ENCODE measurements around the gene SPTBN2.

Gene SPTBN2

DNA sequence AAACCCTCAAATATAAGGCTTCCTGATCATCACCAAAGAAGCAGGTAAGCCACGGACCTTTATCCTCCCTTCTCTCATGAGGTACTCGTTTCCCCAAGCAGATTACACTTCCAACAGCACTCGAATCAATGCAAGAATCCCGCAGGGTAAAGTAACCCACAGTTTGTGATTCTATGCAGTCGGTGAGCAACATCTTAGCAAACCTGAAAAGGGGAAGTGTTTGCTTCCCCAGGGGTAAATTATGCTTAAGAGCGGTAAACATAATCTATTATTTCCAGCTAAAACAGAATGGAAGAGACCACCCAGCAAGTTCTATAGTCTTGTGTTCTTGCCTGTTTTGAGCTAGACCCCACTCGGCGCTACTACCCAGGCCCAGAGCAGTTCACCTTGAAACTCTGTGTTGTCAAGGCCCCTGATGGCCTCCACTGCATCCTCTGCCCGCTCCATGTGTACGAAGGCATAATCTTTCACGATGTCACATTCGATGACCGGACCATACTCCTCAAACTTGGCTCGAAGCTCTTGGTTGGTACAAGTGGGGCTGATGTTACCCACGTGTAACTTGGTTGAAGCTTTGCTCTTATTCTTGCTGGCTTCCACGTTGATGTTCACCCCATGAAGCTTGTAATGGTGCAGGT lies 52.6 kb downstream of the SPTBN2 start:
- Histone ChIP-seq H3K27ac (ENCODE audit: low read depth, low read length) (no peak overlapping the region), H3K27me3 (ENCODE audit: control insufficient read depth in 1 of 2, insufficient read depth in 2 of 2, low read length in 2 of 2) (no peaks in the 10 kb centered on the region), H3K9ac (ENCODE audit: low read length) (no peak overlapping the region), H3K4me1 (ENCODE audit: insufficient read depth, low read length) (peaks cover 35% of the 10 kb centered on the region), H3K4me3 (ENCODE audit: low read depth in 1 of 2, low read length in 2 of 2) (peak overlapping the region in 1 of 2 donors; percentile 81), H3K36me3 (ENCODE audit: insufficient read depth, low read length) (peaks cover 6% of the 10 kb centered on the region), H3K9me3 (ENCODE audit: low read length) (no peaks in the 10 kb centered on the region)

GRCh38 chr11:66674964-66675602 lies 53.9 kb downstream of the SPTBN2 start:
- no peak overlapping the region for H3K9ac ChIP-seq (ENCODE audit: low read length)
- peaks cover 6% of the 10 kb centered on the region for H3K36me3 ChIP-seq (ENCODE audit: insufficient read depth, low read length)
- H3K9me3 ChIP-seq (ENCODE audit: low read length) = no peaks in the 10 kb centered on the region
- H3K4me3 ChIP-seq (ENCODE audit: low read depth in 1 of 2, low read length in 2 of 2) = no peak overlapping the region
- H3K4me1 ChIP-seq (ENCODE audit: insufficient read depth, low read length) = peaks cover 38% of the 10 kb centered on the region
- H3K27me3 ChIP-seq (ENCODE audit: control insufficient read depth in 1 of 2, insufficient read depth in 2 of 2, low read length in 2 of 2) = no peaks in the 10 kb centered on the region
- H3K27ac ChIP-seq (ENCODE audit: low read depth, low read length) = no peak overlapping the region

- Histone ChIP-seq H3K9ac (ENCODE audit: low read length) (no peak overlapping the region), H3K27me3 (ENCODE audit: control insufficient read depth in 1 of 2, insufficient read depth in 2 of 2, low read length in 2 of 2) (no peaks in the 10 kb centered on the region), H3K27ac (ENCODE audit: low read depth, low read length) (no peak overlapping the region), H3K36me3 (ENCODE audit: insufficient read depth, low read length) (peaks cover 30% of the 10 kb centered on the region), H3K4me1 (ENCODE audit: insufficient read depth, low read length) (peaks cover 34% of the 10 kb centered on the region), H3K4me3 (ENCODE audit: low read depth in 1 of 2, low read length in 2 of 2) (no peak overlapping the region), H3K9me3 (ENCODE audit: low read length) (no peaks in the 10 kb centered on the region)
Measured at GRCh38 chr11:66670816-66671215, 58.2 kb downstream of the SPTBN2 start.

- no peak overlapping the region for H3K4me3 ChIP-seq (ENCODE audit: low read depth in 1 of 2, low read length in 2 of 2)
- peaks cover 8% of the 10 kb centered on the region for H3K4me1 ChIP-seq (ENCODE audit: insufficient read depth, low read length)
- no peak overlapping the region for H3K9ac ChIP-seq (ENCODE audit: low read length)
- no peaks in the 10 kb centered on the region for H3K27me3 ChIP-seq (ENCODE audit: control insufficient read depth in 1 of 2, insufficient read depth in 2 of 2, low read length in 2 of 2)
- no peaks in the 10 kb centered on the region for H3K9me3 ChIP-seq (ENCODE audit: low read length)
- H3K27ac ChIP-seq (ENCODE audit: low read depth, low read length) = no peak overlapping the region
- peaks cover 36% of the 10 kb centered on the region for H3K36me3 ChIP-seq (ENCODE audit: insufficient read depth, low read length)
Measured at GRCh38 chr11:66665369-66665768, 63.6 kb downstream of the SPTBN2 start.

DNA sequence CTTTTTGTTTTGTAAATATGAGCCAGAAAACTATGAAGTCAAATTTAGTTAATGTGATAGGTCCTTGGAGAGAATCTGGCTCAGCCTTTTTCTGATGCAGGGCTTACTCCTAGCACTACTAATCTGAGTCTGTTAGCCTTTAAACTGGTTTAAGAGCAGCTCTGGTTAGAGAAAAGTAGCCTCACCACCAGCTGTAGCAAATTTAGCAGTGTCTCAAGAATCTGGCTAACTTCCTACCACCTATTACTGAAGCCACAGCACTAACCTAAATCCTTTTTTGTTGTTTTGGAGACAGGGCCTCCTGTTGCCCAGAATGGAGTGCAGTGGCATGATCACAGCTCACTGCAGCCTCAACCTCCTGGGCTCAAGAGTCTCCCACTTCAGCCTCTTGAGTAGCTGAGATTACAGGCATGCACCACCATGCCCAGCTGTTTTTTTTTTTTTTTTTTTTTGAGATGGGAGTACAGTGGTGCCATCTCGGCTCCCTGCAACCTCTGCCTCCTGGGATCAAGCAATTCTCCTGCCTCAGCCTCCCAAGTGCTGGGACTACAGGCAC lies 65.2 kb downstream of the SPTBN2 start:
- Histone ChIP-seq H3K27me3 (ENCODE audit: control insufficient read depth in 1 of 2, insufficient read depth in 2 of 2, low read length in 2 of 2) (no peaks in the 10 kb centered on the region), H3K27ac (ENCODE audit: low read depth, low read length) (no peak overlapping the region), H3K9ac (ENCODE audit: low read length) (no peak overlapping the region), H3K36me3 (ENCODE audit: insufficient read depth, low read length) (peaks cover 44% of the 10 kb centered on the region), H3K9me3 (ENCODE audit: low read length) (no peaks in the 10 kb centered on the region), H3K4me1 (ENCODE audit: insufficient read depth, low read length) (no peaks in the 10 kb centered on the region), H3K4me3 (ENCODE audit: low read depth in 1 of 2, low read length in 2 of 2) (no peak overlapping the region)

DNA sequence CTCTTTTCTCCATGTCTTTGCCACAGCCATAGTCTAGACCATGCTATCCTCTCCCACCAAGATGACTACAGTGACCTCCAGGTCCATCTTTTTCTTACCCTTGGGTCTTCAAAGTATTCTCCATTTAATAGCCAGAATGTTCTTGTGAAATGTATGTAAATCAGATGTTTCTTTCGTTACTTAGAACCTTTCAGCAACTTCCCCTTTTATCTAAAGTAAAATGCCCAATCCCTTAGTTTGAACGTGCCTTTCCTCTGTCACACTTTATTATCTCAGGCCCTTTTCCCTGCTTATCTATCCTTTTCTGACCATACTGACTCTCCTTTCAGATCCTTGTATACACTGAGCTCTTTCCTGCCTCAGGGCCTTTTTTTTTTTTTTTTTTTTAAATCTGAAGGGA lies 69.3 kb downstream of the SPTBN2 start:
- Histone ChIP-seq H3K27me3 (ENCODE audit: control insufficient read depth in 1 of 2, insufficient read depth in 2 of 2, low read length in 2 of 2) (no peaks in the 10 kb centered on the region), H3K4me3 (ENCODE audit: low read depth in 1 of 2, low read length in 2 of 2) (no peak overlapping the region), H3K9me3 (ENCODE audit: low read length) (no peaks in the 10 kb centered on the region), H3K9ac (ENCODE audit: low read length) (no peak overlapping the region), H3K36me3 (ENCODE audit: insufficient read depth, low read length) (peaks cover 27% of the 10 kb centered on the region), H3K4me1 (ENCODE audit: insufficient read depth, low read length) (no peaks in the 10 kb centered on the region), H3K27ac (ENCODE audit: low read depth, low read length) (no peak overlapping the region)

DNA sequence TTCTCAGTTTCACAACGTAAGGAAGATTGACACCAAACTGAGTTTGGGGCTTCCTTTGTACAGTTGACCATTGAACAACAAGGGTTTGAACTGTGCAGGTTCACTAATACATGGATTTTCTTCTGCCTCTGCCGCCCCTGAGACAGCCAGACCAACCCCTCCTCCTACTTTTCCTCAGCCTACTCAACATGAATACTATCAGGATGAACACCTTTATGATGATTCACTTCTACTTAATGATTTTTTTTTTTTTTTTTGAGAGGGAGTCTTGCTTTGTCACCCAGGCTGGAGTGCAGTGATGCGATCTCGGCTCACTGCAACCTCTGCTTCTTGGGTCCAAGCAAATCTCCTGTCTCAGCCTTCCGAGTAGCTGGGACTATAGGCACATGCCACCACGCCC lies 75.9 kb downstream of the SPTBN2 start:
- Histone ChIP-seq H3K4me3 (ENCODE audit: low read depth in 1 of 2, low read length in 2 of 2) (no peak overlapping the region), H3K9ac (ENCODE audit: low read length) (no peak overlapping the region), H3K27me3 (ENCODE audit: control insufficient read depth in 1 of 2, insufficient read depth in 2 of 2, low read length in 2 of 2) (no peaks in the 10 kb centered on the region), H3K36me3 (ENCODE audit: insufficient read depth, low read length) (peaks cover 32% of the 10 kb centered on the region), H3K4me1 (ENCODE audit: insufficient read depth, low read length) (no peaks in the 10 kb centered on the region), H3K9me3 (ENCODE audit: low read length) (no peaks in the 10 kb centered on the region), H3K27ac (ENCODE audit: low read depth, low read length) (no peak overlapping the region)

DNA sequence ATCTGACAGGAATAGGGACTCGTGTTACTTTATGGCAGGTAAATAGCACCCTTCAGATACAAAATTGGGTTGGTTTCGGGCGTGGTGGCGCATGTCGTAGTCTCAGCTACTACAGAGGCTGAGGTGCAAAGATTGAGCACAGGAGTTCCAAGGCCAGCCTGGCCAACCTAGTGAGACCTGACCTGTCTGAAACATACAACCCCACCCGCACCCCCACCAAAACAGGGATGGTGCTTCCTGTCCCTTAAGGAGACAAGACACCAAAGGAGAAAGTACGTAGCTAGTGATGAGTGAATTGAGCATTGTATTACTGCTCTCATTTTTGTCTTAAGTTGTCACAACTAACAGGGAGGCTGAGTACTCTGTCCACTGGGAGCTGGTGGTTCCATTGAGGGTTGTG lies 76.4 kb downstream of the SPTBN2 start:
- no peaks in the 10 kb centered on the region for H3K27me3 ChIP-seq (ENCODE audit: control insufficient read depth in 1 of 2, insufficient read depth in 2 of 2, low read length in 2 of 2)
- H3K36me3 ChIP-seq (ENCODE audit: insufficient read depth, low read length) = peaks cover 28% of the 10 kb centered on the region
- H3K9me3 ChIP-seq (ENCODE audit: low read length) = no peaks in the 10 kb centered on the region
- H3K9ac ChIP-seq (ENCODE audit: low read length) = no peak overlapping the region
- H3K27ac ChIP-seq (ENCODE audit: low read depth, low read length) = no peak overlapping the region
- H3K4me3 ChIP-seq (ENCODE audit: low read depth in 1 of 2, low read length in 2 of 2) = no peak overlapping the region
- no peaks in the 10 kb centered on the region for H3K4me1 ChIP-seq (ENCODE audit: insufficient read depth, low read length)

DNA sequence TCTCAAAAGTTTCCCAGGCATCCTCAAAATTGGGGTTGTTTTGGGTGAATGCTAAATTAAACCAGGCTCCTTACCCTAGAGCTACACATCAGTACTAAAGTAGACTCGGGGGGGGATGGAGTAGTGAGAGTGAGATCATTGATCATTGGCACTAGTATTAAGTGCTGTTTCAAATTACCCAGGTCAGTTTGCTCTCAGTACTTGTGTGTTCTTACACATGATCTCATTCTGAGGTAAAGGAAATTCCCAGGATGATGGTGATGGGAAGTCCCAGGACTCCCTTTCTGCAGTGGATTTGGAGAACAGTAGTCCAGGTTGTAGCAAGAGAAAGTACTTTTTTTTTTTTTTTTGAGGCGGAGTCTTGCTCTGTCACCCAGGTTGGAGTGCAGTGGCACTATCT lies 78.0 kb downstream of the SPTBN2 start:
- no peaks in the 10 kb centered on the region for H3K27me3 ChIP-seq (ENCODE audit: control insufficient read depth in 1 of 2, insufficient read depth in 2 of 2, low read length in 2 of 2)
- no peaks in the 10 kb centered on the region for H3K9me3 ChIP-seq (ENCODE audit: low read length)
- H3K9ac ChIP-seq (ENCODE audit: low read length) = no peak overlapping the region
- no peak overlapping the region for H3K4me3 ChIP-seq (ENCODE audit: low read depth in 1 of 2, low read length in 2 of 2)
- H3K36me3 ChIP-seq (ENCODE audit: insufficient read depth, low read length) = peaks cover 44% of the 10 kb centered on the region
- peaks cover 16% of the 10 kb centered on the region for H3K4me1 ChIP-seq (ENCODE audit: insufficient read depth, low read length)
- no peak overlapping the region for H3K27ac ChIP-seq (ENCODE audit: low read depth, low read length)

GRCh38 chr11:66649903-66650302 lies 79.1 kb downstream of the SPTBN2 start:
- H3K27ac ChIP-seq (ENCODE audit: low read depth, low read length) = no peak overlapping the region
- no peaks in the 10 kb centered on the region for H3K9me3 ChIP-seq (ENCODE audit: low read length)
- H3K9ac ChIP-seq (ENCODE audit: low read length) = no peak overlapping the region
- H3K36me3 ChIP-seq (ENCODE audit: insufficient read depth, low read length) = peaks cover 55% of the 10 kb centered on the region
- no peak overlapping the region for H3K4me3 ChIP-seq (ENCODE audit: low read depth in 1 of 2, low read length in 2 of 2)
- no peaks in the 10 kb centered on the region for H3K27me3 ChIP-seq (ENCODE audit: control insufficient read depth in 1 of 2, insufficient read depth in 2 of 2, low read length in 2 of 2)
- peaks cover 27% of the 10 kb centered on the region for H3K4me1 ChIP-seq (ENCODE audit: insufficient read depth, low read length)

GRCh38 chr11:66646828-66647227 lies 82.2 kb downstream of the SPTBN2 start:
- peaks cover 77% of the 10 kb centered on the region for H3K36me3 ChIP-seq (ENCODE audit: insufficient read depth, low read length)
- no peaks in the 10 kb centered on the region for H3K9me3 ChIP-seq (ENCODE audit: low read length)
- no peaks in the 10 kb centered on the region for H3K27me3 ChIP-seq (ENCODE audit: control insufficient read depth in 1 of 2, insufficient read depth in 2 of 2, low read length in 2 of 2)
- no peak overlapping the region for H3K9ac ChIP-seq (ENCODE audit: low read length)
- H3K4me1 ChIP-seq (ENCODE audit: insufficient read depth, low read length) = peaks cover 58% of the 10 kb centered on the region
- no peak overlapping the region for H3K4me3 ChIP-seq (ENCODE audit: low read depth in 1 of 2, low read length in 2 of 2)
- H3K27ac ChIP-seq (ENCODE audit: low read depth, low read length) = no peak overlapping the region
